HepG2 (cell line): ENCODE data around the gene PLIN1. TPM values are rescaled to one million over a fixed set of nuclear protein-coding genes. Genes with fewer than 3 reads are reported as not detected.

Experiments used
- ATAC-seq: fragments of 200-7000 bp; cut with Tn5 transposase; 3 replicates; pipeline ENCODE4 v1.9.1; 2020; ENCODE audit warnings: mild to moderate bottlenecking, moderate library complexity
- BruUV-seq: library from RNA; stranded (reverse); fragments of 400-500 nt; replicated peaks from 2 replicates; lab custom pipeline; 2021; lab: Mats Ljungman, UMichigan
- CTCF ChIA-PET: fragments of 300-600 bp; formaldehyde crosslinking; extraction: SDS; loops from one replicate; lab custom pipeline; 2021; ENCODE audit warnings: low total read pairs, inconsistent platforms, low intra/inter-chr PET ratio; lab: Yijun Ruan, JAX
- POLR2A ChIA-PET: fragments of 350-600 bp; sonication (Branson Sonifier 250); formaldehyde crosslinking; loops from one replicate; lab custom pipeline; 2020; ENCODE audit warnings: antibody characterized with exemption, inconsistent platforms; lab: Yijun Ruan, JAX
- DNase-seq: peaks from one replicate; pipeline ENCODE4 v3.0.0-alpha.2; 2015; ENCODE audit warnings: low spot score
- FAIRE-seq: peaks from 3 replicates; lab custom pipeline; 2011; peaks lifted over from hg19 to GRCh38; lab: Jason Lieb, UNC
- H2AFZ ChIP-seq: one replicate; pipeline ENCODE4 v1.6.1; 2011; ENCODE audit warnings: low read length, inconsistent platforms
- H3K27ac ChIP-seq: fragments of 300-600 bp; 3 replicates; pipeline ENCODE4 v1.8.0; 2011; ENCODE audit warnings: mixed run types, mild to moderate bottlenecking, mixed read lengths, low read length, inconsistent platforms; ENCODE audit not compliant: insufficient read depth; ENCODE audit errors: extremely low read length
- H3K27me3 ChIP-seq, 2 experiments: fragments of 200-600 bp in 1 of 2; 2 replicates in 1 of 2; 3 replicates in 1 of 2; pipeline versions ENCODE4 v1.6.0 to v1.8.0; 2011; ENCODE audit warnings: low read length in 2 of 2, mild to moderate bottlenecking in 2 of 2, moderate library complexity in 2 of 2, inconsistent platforms in 1 of 2; ENCODE audit not compliant: insufficient read depth in 2 of 2, control insufficient read depth in 1 of 2
- H3K36me3 ChIP-seq, 2 experiments: fragments of 200-600 bp in 1 of 2; replicated peaks in 1 of 2; 2 replicates in 1 of 2; 3 replicates in 1 of 2; pipeline versions ENCODE4 v1.5.1 to v1.8.0; 2011; ENCODE audit warnings: low read length in 2 of 2, inconsistent platforms in 1 of 2; ENCODE audit not compliant: insufficient read depth in 2 of 2, control insufficient read depth in 1 of 2
- H3K4me1 ChIP-seq: 2 replicates; pipeline ENCODE4 v1.5.1; 2012; ENCODE audit warnings: low read length, inconsistent platforms; ENCODE audit not compliant: insufficient read depth
- H3K4me2 ChIP-seq: 2 replicates; pipeline ENCODE4 v1.6.0; 2011; ENCODE audit warnings: low read depth, low read length, inconsistent platforms
- H3K4me3 ChIP-seq, 3 experiments: fragments of 200-600 bp in 1 of 3; sonication (generic), shearing (Covaris generic) in 1 of 3; replicated peaks in 1 of 3; 2 replicates each; pipeline ENCODE4 v1.5.1; 2011 to 2016; ENCODE audit warnings: low read length in 3 of 3, inconsistent platforms in 2 of 3, low read depth in 2 of 3, mild to moderate bottlenecking in 2 of 3, control low read depth in 1 of 3, mixed read lengths in 1 of 3; ENCODE audit not compliant: insufficient read depth in 1 of 3
- H3K79me2 ChIP-seq: one replicate; pipeline ENCODE4 v1.6.1; 2011; ENCODE audit warnings: low read length, inconsistent platforms; ENCODE audit not compliant: insufficient read depth
- H3K9ac ChIP-seq: 2 replicates; pipeline ENCODE4 v1.6.0; 2011; ENCODE audit warnings: mild to moderate bottlenecking, low read depth, low read length, inconsistent platforms; ENCODE audit not compliant: insufficient read depth
- H3K9me3 ChIP-seq: 2 replicates; pipeline ENCODE4 v1.5.1; 2012; ENCODE audit warnings: mild to moderate bottlenecking, low read length
- H4K20me1 ChIP-seq: 2 replicates; pipeline ENCODE4 v1.6.0; 2011; ENCODE audit warnings: inconsistent platforms, mild to moderate bottlenecking, low read length, moderate library complexity; ENCODE audit not compliant: insufficient read depth
- AKAP8 ChIP-seq: sonication (generic); formaldehyde crosslinking; IDR thresholded peaks from 2 replicates; pipeline ENCODE4 v1.5.1; 2020; ENCODE audit warnings: mild to moderate bottlenecking, missing genetic modification reagents
- CHD4 ChIP-seq: fragments of 200-600 bp; sonication (generic); IDR thresholded peaks from 2 replicates; pipeline ENCODE4 v1.7.0; 2017; ENCODE audit warnings: mild to moderate bottlenecking, low read length, borderline replicate concordance
- EED ChIP-seq: sonication (generic); formaldehyde crosslinking; IDR thresholded peaks from 2 replicates; pipeline ENCODE4 v1.5.0; 2020; ENCODE audit warnings: mild to moderate bottlenecking, missing genetic modification reagents
- GABPA ChIP-seq, 2 experiments: IDR thresholded peaks; 2 replicates each; pipeline ENCODE4 v1.6.1; 2011 to 2016; ENCODE audit warnings: low read depth in 2 of 2, low read length in 1 of 2, missing biosample characterization in 1 of 2, missing genetic modification characterization in 1 of 2
- GATA4 ChIP-seq: sonication (generic); IDR thresholded peaks from 2 replicates; pipeline ENCODE4 v1.6.1; 2016; ENCODE audit warnings: antibody characterized with exemption, low read depth, borderline replicate concordance
- KDM5A ChIP-seq: fragments of 200-600 bp; sonication (generic); IDR thresholded peaks from 2 replicates; pipeline ENCODE4 v1.7.0; 2018; ENCODE audit warnings: antibody characterized with exemption, mild to moderate bottlenecking, low read length, borderline replicate concordance
- MAFK ChIP-seq, 2 experiments: IDR thresholded peaks in 1 of 2; conservative IDR thresholded peaks in 1 of 2; 2 replicates each; pipeline ENCODE4 v1.6.1; 2011; ENCODE audit warnings: improper control_type of control experiment in 2 of 2, low read length in 2 of 2
- PREB ChIP-seq: sonication (generic); formaldehyde crosslinking; IDR thresholded peaks from 2 replicates; pipeline ENCODE4 v1.4.0; 2020; ENCODE audit warnings: missing genetic modification reagents
- SMAD3 ChIP-seq: sonication (generic); formaldehyde crosslinking; IDR thresholded peaks from 2 replicates; pipeline ENCODE4 v1.4.0; 2020; ENCODE audit warnings: missing genetic modification reagents
- ZBTB21 ChIP-seq: sonication (generic); formaldehyde crosslinking; IDR thresholded peaks from 2 replicates; pipeline ENCODE4 v1.4.0; 2020; ENCODE audit warnings: missing genetic modification reagents
- ZBTB4 ChIP-seq: sonication (generic); formaldehyde crosslinking; IDR thresholded peaks from 2 replicates; pipeline ENCODE4 v1.4.0; 2020; ENCODE audit warnings: missing genetic modification reagents, mild to moderate bottlenecking, borderline replicate concordance
- ZNF280B ChIP-seq: sonication (generic); formaldehyde crosslinking; IDR thresholded peaks from 2 replicates; pipeline ENCODE4 v1.5.0; 2020; ENCODE audit warnings: missing genetic modification reagents, mild to moderate bottlenecking, borderline replicate concordance
- in situ Hi-C: cut with HindIII; loops from 2 replicates; pipeline ENCODE4 v1.10.0; 2017; ENCODE audit warnings: low pct_unique_long_range_greater_than_20kb; ENCODE audit not compliant: extremely low pct_ligation_motif_present
- intact Hi-C: fragments of 100-400 bp; cut with micrococcal nuclease; formaldehyde crosslinking; loops from one replicate; pipeline ENCODE4 v1.10.0; 2022; ENCODE audit not compliant: unreplicated experiment
- polyA plus RNA-seq, 8 experiments: library from polyadenylated mRNA; depleted of rRNA in 3 of 8; stranded (reverse) in 7 of 8; unstranded in 1 of 8; fragments of >200 nt; fragmentation: Illumina TruSeq in 4 of 8; extraction: Trizol in 4 of 8; gene quantifications; 2 replicates each; pipeline versions ENCODE4 v1.2.1 to v1.2.3, GENCODE V29; 2011 to 2016; ENCODE audit warnings: low read depth in 4 of 8, missing spikeins in 1 of 8, mixed read lengths in 1 of 8; ENCODE audit not compliant: insufficient read depth in 1 of 8
- total RNA-seq, 5 experiments: library from RNA; depleted of rRNA; stranded (reverse); fragments of >200 nt; fragmentation: Illumina TruSeq; extraction: Trizol; gene quantifications; 2 replicates each; pipeline ENCODE4 v1.2.3, GENCODE V29; 2016; ENCODE audit warnings: low read depth in 1 of 5

Gene PLIN1
- total and polyA plus RNA-seq, 2 of the 13 experiments (the other 11 are each of a cell fraction or from before 2014, with no cell fraction given): 0.74 to 1.2 TPM

- Histone ChIP-seq H3K27me3 (no peaks in the 10 kb centered on the region; a peak in 1 of 5 replicates), H2AFZ (no peak overlapping the region), H3K36me3 (no peaks in the 10 kb centered on the region; a peak in 2 of 5 replicates), H3K27ac (no peak overlapping the region), H3K79me2 (peaks cover 4% of the 10 kb centered on the region), H3K9me3 (no peaks in the 10 kb centered on the region), H4K20me1 (no peaks in the 10 kb centered on the region), H3K9ac (no peak overlapping the region), H3K4me2 (no peak overlapping the region), H3K4me1 (peaks cover 23% of the 10 kb centered on the region), H3K4me3 (no peak overlapping the region)
- no TSS peak for BruUV-seq
- DNase-seq (no peak), FAIRE-seq (no peak), ATAC-seq (no peak)
- TF ChIP-seq ZBTB4 (CRISPR knock-in tag) (no peak), SMAD3 (CRISPR knock-in tag) (no peak), AKAP8 (CRISPR knock-in tag) (no peak), KDM5A (no peak), ZNF280B (no peak), ZBTB21 (CRISPR knock-in tag) (no peak), MAFK (conservative IDR thresholded peaks at IDR 0.05 in 1 of 2, IDR thresholded peaks at IDR 0.05 in 1 of 2; ENCODE audit: low read length in 2 of 2) (no peak), GABPA (IDR thresholded peaks at IDR 0.05; ENCODE audit: low read depth, low read length) (no peak), GABPA (CRISPR knock-in tag; IDR thresholded peaks at IDR 0.05; ENCODE audit: low read depth) (no peak), PREB (CRISPR knock-in tag) (no peak), EED (CRISPR knock-in tag) (no peak), GATA4 (no peak), CHD4 (no peak)
- intact Hi-C loops (no loop called here), in situ Hi-C loops (no loop called here)
- ChIA-PET CTCF (no interaction called here), POLR2A (no interaction called here)
Measured at GRCh38 chr15:89686522-89686921, 7.4 kb upstream of the PLIN1 start.
